ENCODE results near the gene DNAL4. TPM values are rescaled to one million over a fixed set of nuclear protein-coding genes. Genes with fewer than 3 reads are reported as not detected.

The DNAL4 gene
- total RNA-seq, 1 experiment from 2014 or later: 8.3 TPM

DNA sequence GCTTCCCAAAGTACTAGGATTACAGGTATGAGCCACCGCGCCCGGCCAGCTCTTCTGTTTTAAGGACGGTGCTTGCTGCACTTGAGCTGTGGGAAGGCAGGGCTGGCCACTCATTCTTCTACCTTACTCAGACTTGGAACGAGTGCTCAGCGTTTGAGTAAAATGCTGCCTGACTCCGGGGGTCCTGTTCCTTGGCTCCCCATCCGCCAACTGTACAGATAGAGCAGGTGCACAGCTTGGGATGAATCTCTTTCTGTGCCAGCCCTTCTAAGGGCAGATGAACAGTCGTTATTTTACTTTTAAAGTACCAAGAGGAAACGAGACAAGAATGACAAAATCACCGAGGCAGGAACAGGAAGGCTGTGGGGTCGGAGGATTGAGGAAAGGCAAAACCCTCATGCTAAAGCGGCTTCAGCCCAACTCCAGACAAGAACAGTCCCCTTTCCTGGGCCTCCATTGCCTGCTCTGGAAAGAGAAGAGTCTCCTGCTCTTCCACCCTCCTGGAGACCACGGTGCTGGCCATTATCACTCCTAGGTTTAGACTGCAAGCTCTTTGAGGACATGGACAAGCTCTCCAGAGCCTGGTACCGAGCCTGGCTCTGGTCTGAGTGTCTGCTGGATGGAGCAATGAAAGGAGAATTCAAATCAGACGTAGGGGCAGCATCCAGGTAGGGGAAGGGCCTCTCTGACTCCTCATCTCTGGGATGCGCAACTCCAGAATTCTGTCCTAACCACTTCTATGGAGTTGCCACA, 37.1 kb downstream of the DNAL4 start:
- H2BK12ac ChIP-seq (ENCODE audit: insufficient read length, low read depth, low read length): no peak overlapping the region
- no peak overlapping the region for H3K23ac ChIP-seq (ENCODE audit: insufficient read length, low read depth, low read length)
- H3K79me1 ChIP-seq (ENCODE audit: insufficient read depth, low read depth, low read length, poor library complexity, severe bottlenecking): no peaks in the 10 kb centered on the region
- no peak overlapping the region for H2BK15ac ChIP-seq (ENCODE audit: low read depth, low read length)
- H3K14ac ChIP-seq (ENCODE audit: insufficient read depth, low read length): no peak overlapping the region
- no peak overlapping the region for H2AFZ ChIP-seq (ENCODE audit: low read length)
- no peak overlapping the region for H3T11ph ChIP-seq (ENCODE audit: low read length)
- H3K9me3 ChIP-seq (ENCODE audit: control insufficient read depth, low read depth, low read length): no peaks in the 10 kb centered on the region
- no peak overlapping the region; a peak in 1 of 7 replicates for H3K27ac Mint-ChIP-seq
- DNase-seq: no peak
- no peak overlapping the region for H3K27ac ChIP-seq (ENCODE audit: insufficient read length, low read depth, low read length)
- H4K5ac ChIP-seq (ENCODE audit: insufficient read length, low read depth, low read length): no peak overlapping the region
- peaks cover 27 to 29% of the 10 kb centered on the region in 2 experiments for H3K4me1 Mint-ChIP-seq
- H3K27me3 ChIP-seq (ENCODE audit: insufficient read depth, low read length): no peaks in the 10 kb centered on the region; the same call in 1 of the 2 replicates
- peaks cover 9% of the 10 kb centered on the region for H3K23me2 ChIP-seq (ENCODE audit: insufficient read length, low read depth, low read length, poor library complexity, severe bottlenecking)
- H2AK5ac ChIP-seq (ENCODE audit: insufficient read length, low read length): no peak overlapping the region
- peak overlapping the region; percentile 49 for H3K4me2 ChIP-seq (ENCODE audit: insufficient read depth, insufficient read length, low read length)
- no peak overlapping the region for H3K18ac ChIP-seq (ENCODE audit: insufficient read length, low read depth, low read length)
- no peak overlapping the region for H4K8ac ChIP-seq (replicated peaks; ENCODE audit: insufficient read length, low read depth, low read length)
- TF ChIP-seq, protein P1, sequence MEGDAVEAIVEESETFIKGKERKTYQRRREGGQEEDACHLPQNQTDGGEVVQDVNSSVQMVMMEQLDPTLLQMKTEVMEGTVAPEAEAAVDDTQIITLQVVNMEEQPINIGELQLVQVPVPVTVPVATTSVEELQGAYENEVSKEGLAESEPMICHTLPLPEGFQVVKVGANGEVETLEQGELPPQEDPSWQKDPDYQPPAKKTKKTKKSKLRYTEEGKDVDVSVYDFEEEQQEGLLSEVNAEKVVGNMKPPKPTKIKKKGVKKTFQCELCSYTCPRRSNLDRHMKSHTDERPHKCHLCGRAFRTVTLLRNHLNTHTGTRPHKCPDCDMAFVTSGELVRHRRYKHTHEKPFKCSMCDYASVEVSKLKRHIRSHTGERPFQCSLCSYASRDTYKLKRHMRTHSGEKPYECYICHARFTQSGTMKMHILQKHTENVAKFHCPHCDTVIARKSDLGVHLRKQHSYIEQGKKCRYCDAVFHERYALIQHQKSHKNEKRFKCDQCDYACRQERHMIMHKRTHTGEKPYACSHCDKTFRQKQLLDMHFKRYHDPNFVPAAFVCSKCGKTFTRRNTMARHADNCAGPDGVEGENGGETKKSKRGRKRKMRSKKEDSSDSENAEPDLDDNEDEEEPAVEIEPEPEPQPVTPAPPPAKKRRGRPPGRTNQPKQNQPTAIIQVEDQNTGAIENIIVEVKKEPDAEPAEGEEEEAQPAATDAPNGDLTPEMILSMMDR (conservative IDR thresholded peaks at IDR 0.05): no peak
- no peak overlapping the region for H3K9ac ChIP-seq (ENCODE audit: extremely low read depth, insufficient read length, low read length)
- H2BK20ac ChIP-seq (ENCODE audit: low read depth, low read length, poor library complexity, severe bottlenecking): no peak overlapping the region
- H4K91ac ChIP-seq (ENCODE audit: insufficient read length, low read depth, low read length): no peak overlapping the region
- H3K36me3 Mint-ChIP-seq (ENCODE audit: insufficient read depth in 1 of 3, low read depth in 3 of 3): peaks cover 0 to 2% (median 0%) of the 10 kb centered on the region in 3 experiments; a peak in 2 of 7 replicates
- H3K79me2 ChIP-seq (ENCODE audit: insufficient read depth, low read length): no peaks in the 10 kb centered on the region
- H2BK120ac ChIP-seq (ENCODE audit: low read depth, low read length, poor library complexity, severe bottlenecking): no peak overlapping the region
- no peak overlapping the region for H3K4ac ChIP-seq (ENCODE audit: low read depth, low read length)
- peak overlapping the region; percentile 61 to 80 for H3K4me3 Mint-ChIP-seq
- H4K20me1 ChIP-seq (ENCODE audit: control insufficient read depth, insufficient read depth, insufficient read length): no peaks in the 10 kb centered on the region
- peaks cover 5% of the 10 kb centered on the region for H3K27me3 Mint-ChIP-seq (ENCODE audit: low read depth)
- H3K56ac ChIP-seq (ENCODE audit: insufficient read length, low read depth, low read length): no peak overlapping the region
- no peaks in the 10 kb centered on the region for H3K9me3 Mint-ChIP-seq
- H3K4me1 ChIP-seq (ENCODE audit: insufficient read depth, low read length): peaks cover 5% of the 10 kb centered on the region; the same call in 1 of the 2 replicates
- no CpG with 5 or more reads among the region's 17 CpGs for WGBS (ENCODE audit: extremely low coverage, insufficient read length, low lambda C conversion rate)
- no peak overlapping the region for H2BK5ac ChIP-seq (ENCODE audit: insufficient read length, low read length)
